Fibroblast of lung (primary cell): ENCODE results near the gene SPTBN5.

ENCODE experiments used
- CTCF ChIP-seq, 2 donors: IDR thresholded peaks in 1 of 2; conservative IDR thresholded peaks in 1 of 2; 1 replicate in 1 of 2; 2 replicates in 1 of 2; pipeline ENCODE4 v1.5.1; 2011 to 2012; ENCODE audit warnings: low read length in 2 of 2, control low read depth in 1 of 2, inconsistent platforms in 1 of 2, low read depth in 1 of 2, mild to moderate bottlenecking in 1 of 2
- EZH2 ChIP-seq: IDR thresholded peaks from 2 replicates; pipeline ENCODE4 v1.5.1; 2012; ENCODE audit warnings: low read length, control low read depth, mild to moderate bottlenecking; ENCODE audit errors: missing control alignments

GRCh38 chr15:41936649-41937567, 43.1 kb upstream of the SPTBN5 start:
- TF ChIP-seq EZH2 (no peak), CTCF (conservative IDR thresholded peaks at IDR 0.05 in 1 of 2, IDR thresholded peaks at IDR 0.05 in 1 of 2; ENCODE audit: low read depth in 1 of 2, low read length in 2 of 2) (no peak)
